Activated naive CD4-positive, alpha-beta T cell treated with anti-CD3 and anti-CD28 coated beads, Interleukin-2, amount 50 U/mL, for 24 hours (primary cell): ENCODE measurements around the gene CHSY3.
"Not testable (repeated sequence)": the region's sequence is repeated elsewhere in the genome, so short reads cannot be mapped to it uniquely, and the experiment has no call there.

Experiments used
- H3K27ac Mint-ChIP-seq: one replicate; pipeline ENCODE4 v1.8.0; 2021; ENCODE audit warnings: mild to moderate bottlenecking, mixed read lengths
- H3K27me3 Mint-ChIP-seq: one replicate; pipeline ENCODE4 v1.8.0; 2021; ENCODE audit warnings: mixed read lengths
- H3K36me3 Mint-ChIP-seq: one replicate; pipeline ENCODE4 v1.8.0; 2021; ENCODE audit warnings: mixed read lengths
- H3K4me1 Mint-ChIP-seq: one replicate; pipeline ENCODE4 v1.8.0; 2021; ENCODE audit warnings: mixed read lengths
- H3K4me3 Mint-ChIP-seq: one replicate; pipeline ENCODE4 v1.8.0; 2021; ENCODE audit warnings: mild to moderate bottlenecking, mixed read lengths
- H3K9me3 Mint-ChIP-seq: one replicate; pipeline ENCODE4 v1.8.0; 2021; ENCODE audit warnings: mixed read lengths

CHSY3 gene

DNA sequence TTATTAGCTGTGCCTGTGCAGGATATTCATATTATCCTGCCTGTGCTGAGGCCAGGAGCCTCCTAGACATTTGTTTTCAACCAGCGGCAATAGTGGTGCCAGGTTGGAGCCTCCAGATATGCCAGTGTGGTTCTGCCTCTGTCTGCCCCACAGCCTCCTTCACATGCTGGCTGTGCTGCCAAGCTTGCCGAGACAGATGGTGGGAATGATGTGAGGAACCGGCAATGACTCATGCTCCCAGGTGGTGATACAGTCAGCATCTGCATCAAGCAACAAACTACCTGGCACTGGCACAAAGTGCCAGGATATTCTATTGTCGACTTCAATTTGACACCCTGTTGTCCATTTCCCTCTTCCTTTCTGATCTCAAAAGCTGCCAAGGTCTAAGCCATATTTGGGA lies 285.7 kb downstream of the CHSY3 start:
- Mint-ChIP-seq H3K27ac (no peak overlapping the region), H3K4me1 (no peaks in the 10 kb centered on the region), H3K4me3 (no peak overlapping the region), H3K36me3 (no peaks in the 10 kb centered on the region), H3K9me3 (no peaks in the 10 kb centered on the region), H3K27me3 (peaks cover 4% of the 10 kb centered on the region)

DNA sequence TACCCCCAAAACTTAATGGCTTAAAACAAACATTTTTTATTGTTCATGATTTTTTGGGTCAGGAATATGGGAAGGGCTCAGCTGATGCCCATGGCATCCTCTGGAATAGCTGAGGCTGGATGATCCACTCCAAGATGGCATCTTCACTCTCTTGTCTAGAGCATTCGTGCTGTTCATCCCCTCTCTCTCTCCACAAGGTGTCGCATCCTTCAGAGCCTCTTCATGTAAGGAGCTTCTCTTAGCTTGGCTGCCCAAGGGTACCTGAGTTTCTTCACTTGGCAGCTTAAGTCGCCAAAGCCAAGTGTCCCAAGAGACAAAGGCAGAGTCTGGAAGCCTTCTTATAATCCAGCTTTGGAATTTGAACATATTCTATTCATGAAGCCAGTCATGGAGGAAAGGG lies 294.7 kb downstream of the CHSY3 start:
- Mint-ChIP-seq H3K36me3 (no peaks in the 10 kb centered on the region), H3K27ac (no peak overlapping the region), H3K4me1 (no peaks in the 10 kb centered on the region), H3K27me3 (peaks cover 7% of the 10 kb centered on the region), H3K4me3 (no peak overlapping the region), H3K9me3 (no peaks in the 10 kb centered on the region)

DNA sequence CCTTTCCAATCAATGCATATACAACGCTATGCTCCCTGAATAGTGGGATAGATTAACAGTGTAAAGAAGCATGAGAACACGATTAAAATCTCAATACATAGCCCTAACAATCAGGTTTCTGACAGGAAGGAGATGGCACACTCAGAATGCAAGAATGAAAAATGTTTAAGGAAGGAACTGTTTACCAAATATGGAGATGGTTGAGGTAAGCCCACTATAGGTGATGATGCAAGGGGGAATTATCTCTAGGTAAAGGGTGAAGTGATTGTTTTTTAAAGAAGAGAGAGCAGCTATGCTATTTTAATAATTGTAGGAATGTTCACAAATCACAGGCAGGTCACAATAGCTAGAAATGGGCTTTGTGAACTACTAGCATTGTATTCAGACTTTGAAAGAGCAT lies 302.4 kb downstream of the CHSY3 start:
- no peaks in the 10 kb centered on the region for H3K4me1 Mint-ChIP-seq
- H3K27me3 Mint-ChIP-seq: peaks cover 7% of the 10 kb centered on the region
- no peak overlapping the region for H3K4me3 Mint-ChIP-seq
- no peaks in the 10 kb centered on the region for H3K9me3 Mint-ChIP-seq
- H3K27ac Mint-ChIP-seq: no peak overlapping the region
- no peaks in the 10 kb centered on the region for H3K36me3 Mint-ChIP-seq

GRCh38 chr5:130213607-130214006 lies 309.3 kb downstream of the CHSY3 start:
- Mint-ChIP-seq H3K4me1 (no peaks in the 10 kb centered on the region), H3K27ac (no peak overlapping the region), H3K36me3 (no peaks in the 10 kb centered on the region)

DNA sequence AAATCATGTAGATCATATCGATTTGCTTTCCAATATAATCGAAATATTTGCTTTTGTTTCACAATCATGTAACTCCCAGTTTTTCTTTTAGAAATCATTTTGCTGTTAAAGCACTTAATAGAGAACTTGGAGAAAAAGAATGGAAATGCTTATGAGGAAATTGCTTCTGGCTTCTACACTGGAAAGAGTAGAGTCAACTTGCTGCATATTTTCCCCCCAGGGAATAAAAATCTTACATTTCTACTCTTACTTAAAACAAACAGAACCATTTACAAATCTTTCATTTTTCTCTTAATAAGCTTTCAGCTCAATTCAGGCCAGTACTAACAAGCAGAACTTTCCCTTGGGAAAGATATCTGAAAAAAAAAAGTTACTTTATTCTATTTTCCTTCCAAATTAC lies 312.0 kb downstream of the CHSY3 start:
- no peaks in the 10 kb centered on the region for H3K36me3 Mint-ChIP-seq
- H3K4me1 Mint-ChIP-seq: no peaks in the 10 kb centered on the region
- peaks cover 7% of the 10 kb centered on the region for H3K27me3 Mint-ChIP-seq
- H3K4me3 Mint-ChIP-seq: no peak overlapping the region
- H3K27ac Mint-ChIP-seq: no peak overlapping the region
- peaks cover 4% of the 10 kb centered on the region for H3K9me3 Mint-ChIP-seq

More at GRCh38 chr5:130213607-130214006, 309.3 kb downstream of the CHSY3 start:
- peaks cover 7% of the 10 kb centered on the region for H3K27me3 Mint-ChIP-seq
- H3K4me3 Mint-ChIP-seq: no peak overlapping the region
- H3K9me3 Mint-ChIP-seq: peaks cover 4% of the 10 kb centered on the region

DNA sequence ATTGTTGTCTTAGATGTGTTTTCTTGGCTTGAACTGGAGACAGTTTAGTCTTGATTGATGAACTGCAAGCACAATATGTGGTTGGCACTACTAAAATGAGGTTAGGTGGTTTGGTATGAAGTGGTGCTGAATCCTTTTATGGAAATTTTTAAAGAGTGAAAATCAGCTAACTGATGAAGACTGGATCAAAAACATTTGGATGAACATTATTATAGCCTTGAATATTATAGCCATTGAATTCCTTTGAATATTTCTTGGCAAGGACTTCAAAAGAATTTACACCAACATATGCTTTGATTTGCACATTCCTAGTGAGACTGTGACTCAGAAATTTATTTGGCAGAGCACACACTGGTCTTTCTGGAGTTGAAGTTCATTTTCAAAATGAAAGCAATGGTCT lies 318.3 kb downstream of the CHSY3 start:
- H3K4me3 Mint-ChIP-seq: no peak overlapping the region
- H3K9me3 Mint-ChIP-seq: no peaks in the 10 kb centered on the region
- H3K27ac Mint-ChIP-seq: no peak overlapping the region
- no peaks in the 10 kb centered on the region for H3K36me3 Mint-ChIP-seq
- no peaks in the 10 kb centered on the region for H3K4me1 Mint-ChIP-seq
- H3K27me3 Mint-ChIP-seq: peaks cover 3% of the 10 kb centered on the region

DNA sequence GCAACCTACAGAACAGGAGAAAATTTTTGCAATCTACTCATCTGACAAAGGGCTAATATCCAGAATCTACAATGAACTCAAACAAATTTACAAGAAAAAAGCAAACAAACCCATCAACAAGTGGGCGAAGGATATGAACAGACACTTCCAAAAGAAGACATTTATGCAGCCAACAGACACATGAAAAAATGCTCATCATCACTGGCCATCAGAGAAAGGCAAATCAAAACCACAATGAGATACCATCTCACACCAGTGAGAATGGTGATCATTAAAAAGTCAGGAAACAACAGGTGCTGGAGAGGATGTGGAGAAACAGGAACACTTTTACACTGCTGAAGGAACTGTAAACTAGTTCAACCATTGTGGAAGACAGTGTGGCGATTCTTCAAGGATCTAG lies 322.3 kb downstream of the CHSY3 start:
- not testable (repeated sequence) for H3K27me3 Mint-ChIP-seq, H3K27ac Mint-ChIP-seq, H3K9me3 Mint-ChIP-seq, H3K4me3 Mint-ChIP-seq, H3K4me1 Mint-ChIP-seq, H3K36me3 Mint-ChIP-seq

- no peaks in the 10 kb centered on the region for H3K9me3 Mint-ChIP-seq
- no peak overlapping the region for H3K27ac Mint-ChIP-seq
- H3K4me3 Mint-ChIP-seq: no peak overlapping the region
- peaks cover 1% of the 10 kb centered on the region for H3K27me3 Mint-ChIP-seq
- H3K36me3 Mint-ChIP-seq: no peaks in the 10 kb centered on the region
- H3K4me1 Mint-ChIP-seq: no peaks in the 10 kb centered on the region
Measured at GRCh38 chr5:130227699-130228098, 323.4 kb downstream of the CHSY3 start.

DNA sequence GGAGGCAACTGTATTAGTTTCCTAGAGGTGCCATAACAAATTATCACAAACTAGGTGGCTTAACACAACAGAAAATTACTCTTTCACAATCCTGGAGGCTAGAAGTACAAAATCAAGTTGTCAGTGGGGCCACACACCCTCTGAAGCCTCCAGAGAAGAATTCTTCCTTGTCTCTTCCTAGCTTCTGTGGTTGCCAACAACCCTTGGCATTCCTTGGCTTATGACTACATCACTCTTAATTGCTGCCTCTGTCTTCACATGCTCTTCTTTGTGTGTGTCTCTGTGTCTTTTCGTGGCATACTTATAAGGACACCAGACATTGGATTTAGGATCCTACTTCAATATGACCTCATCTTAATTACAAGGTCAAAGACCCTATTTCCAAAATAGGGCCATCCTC lies 327.5 kb downstream of the CHSY3 start:
- Mint-ChIP-seq H3K36me3 (no peaks in the 10 kb centered on the region), H3K27ac (no peak overlapping the region), H3K4me1 (no peaks in the 10 kb centered on the region), H3K27me3 (peaks cover 2% of the 10 kb centered on the region), H3K9me3 (peaks cover 6% of the 10 kb centered on the region), H3K4me3 (no peak overlapping the region)

- Mint-ChIP-seq H3K36me3 (no peaks in the 10 kb centered on the region), H3K9me3 (peaks cover 6% of the 10 kb centered on the region), H3K4me1 (no peaks in the 10 kb centered on the region), H3K4me3 (no peak overlapping the region), H3K27me3 (peaks cover 3% of the 10 kb centered on the region), H3K27ac (no peak overlapping the region)
Measured at GRCh38 chr5:130234816-130235215, 330.6 kb downstream of the CHSY3 start.
